ACHN (cell line): Measurements from ENCODE around the gene LRRC36.

ENCODE experiments used
- DNase-seq: peaks from one replicate; pipeline ENCODE4 v3.0.0-alpha.2; 2015
- in situ Hi-C: cut with HindIII; loops from 2 replicates; pipeline ENCODE4 v1.10.0; 2017; ENCODE audit warnings: low sequenced_read_pairs, low pct_ligation_motif_present, low pct_unique_long_range_greater_than_20kb

The LRRC36 gene

DNA sequence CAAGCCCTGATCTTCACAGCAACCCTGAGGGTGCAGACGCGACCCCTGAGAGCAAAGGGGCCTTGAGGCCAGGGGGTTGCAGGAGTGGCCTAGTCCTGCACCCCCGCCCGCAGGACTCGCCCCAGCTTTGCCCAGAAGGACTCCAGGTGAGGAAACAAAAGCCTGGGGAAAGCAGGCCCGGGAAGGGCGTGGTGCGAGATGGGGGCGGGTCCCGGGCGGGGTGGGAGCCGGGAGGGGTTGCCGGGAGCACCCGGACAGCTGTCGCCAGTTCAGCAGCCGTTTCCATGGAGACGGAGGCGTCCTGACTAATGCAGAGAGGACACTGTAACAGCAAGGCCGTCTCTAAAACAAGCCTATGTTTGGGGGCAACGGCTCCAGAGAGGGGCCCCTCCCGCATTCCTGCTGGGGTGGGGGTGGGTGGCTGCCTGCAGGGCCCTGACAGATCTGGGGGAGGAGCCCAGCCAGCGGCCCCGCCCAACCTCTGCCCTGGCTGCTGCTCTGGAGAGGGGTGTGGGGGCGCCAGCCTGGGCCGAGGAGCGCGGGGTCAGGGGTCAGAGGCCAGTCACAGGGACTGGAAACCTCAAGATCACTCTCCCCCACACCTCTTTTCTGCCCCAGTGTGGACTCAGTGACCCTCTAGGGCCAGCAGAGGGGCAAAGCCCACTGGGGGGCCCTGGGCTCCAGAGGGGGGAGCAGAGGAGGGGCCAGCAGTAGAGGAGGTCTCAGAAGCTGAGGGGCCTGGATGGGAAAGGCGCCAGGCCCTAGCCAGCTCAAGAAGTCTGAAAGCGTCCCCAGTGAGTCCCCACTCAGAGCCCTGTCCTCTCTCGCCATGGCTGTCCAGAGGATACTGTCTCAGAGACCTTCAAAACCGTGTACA is 69.8 kb downstream of the LRRC36 start:
- DNase-seq: peak; percentile 58
- in situ Hi-C loops: no loop called here

GRCh38 chr16:67397036-67397801 is 70.6 kb downstream of the LRRC36 start:
- in situ Hi-C loops: no loop called here
- DNase-seq: no peak

GRCh38 chr16:67397812-67398545 is 71.4 kb downstream of the LRRC36 start:
- in situ Hi-C loops: no loop called here
- peak; percentile 59 for DNase-seq

- DNase-seq: no peak
- in situ Hi-C loops: no loop called here
Observed at GRCh38 chr16:67398546-67399217, 72.1 kb downstream of the LRRC36 start.

DNA sequence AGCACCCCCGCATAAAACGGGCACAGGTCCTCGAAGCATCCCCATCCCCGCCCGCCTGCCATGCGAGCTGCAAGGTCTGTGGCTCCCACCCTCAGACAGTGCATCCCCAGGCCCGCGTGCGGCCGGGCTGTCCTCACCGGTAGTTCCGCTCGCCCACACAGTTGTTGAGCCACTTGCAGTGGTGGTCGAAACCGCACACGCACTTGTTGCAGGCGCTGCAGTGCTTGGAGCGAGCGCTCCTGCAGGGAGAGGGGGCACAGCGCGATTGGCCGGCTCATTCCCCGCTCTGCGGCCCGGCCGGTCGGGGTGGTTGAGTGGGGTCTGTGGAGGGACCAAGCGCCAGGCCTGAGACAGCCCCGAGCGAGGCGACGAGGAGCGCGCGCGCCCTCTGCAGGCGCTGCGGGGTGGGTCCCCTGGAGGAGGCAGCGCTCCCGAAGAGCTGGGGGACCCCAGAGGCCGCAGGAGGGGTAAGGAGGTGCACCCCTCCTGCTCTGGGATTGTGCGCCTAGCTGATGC is 72.7 kb downstream of the LRRC36 start:
- in situ Hi-C loops: no loop called here
- DNase-seq: no peak

DNA sequence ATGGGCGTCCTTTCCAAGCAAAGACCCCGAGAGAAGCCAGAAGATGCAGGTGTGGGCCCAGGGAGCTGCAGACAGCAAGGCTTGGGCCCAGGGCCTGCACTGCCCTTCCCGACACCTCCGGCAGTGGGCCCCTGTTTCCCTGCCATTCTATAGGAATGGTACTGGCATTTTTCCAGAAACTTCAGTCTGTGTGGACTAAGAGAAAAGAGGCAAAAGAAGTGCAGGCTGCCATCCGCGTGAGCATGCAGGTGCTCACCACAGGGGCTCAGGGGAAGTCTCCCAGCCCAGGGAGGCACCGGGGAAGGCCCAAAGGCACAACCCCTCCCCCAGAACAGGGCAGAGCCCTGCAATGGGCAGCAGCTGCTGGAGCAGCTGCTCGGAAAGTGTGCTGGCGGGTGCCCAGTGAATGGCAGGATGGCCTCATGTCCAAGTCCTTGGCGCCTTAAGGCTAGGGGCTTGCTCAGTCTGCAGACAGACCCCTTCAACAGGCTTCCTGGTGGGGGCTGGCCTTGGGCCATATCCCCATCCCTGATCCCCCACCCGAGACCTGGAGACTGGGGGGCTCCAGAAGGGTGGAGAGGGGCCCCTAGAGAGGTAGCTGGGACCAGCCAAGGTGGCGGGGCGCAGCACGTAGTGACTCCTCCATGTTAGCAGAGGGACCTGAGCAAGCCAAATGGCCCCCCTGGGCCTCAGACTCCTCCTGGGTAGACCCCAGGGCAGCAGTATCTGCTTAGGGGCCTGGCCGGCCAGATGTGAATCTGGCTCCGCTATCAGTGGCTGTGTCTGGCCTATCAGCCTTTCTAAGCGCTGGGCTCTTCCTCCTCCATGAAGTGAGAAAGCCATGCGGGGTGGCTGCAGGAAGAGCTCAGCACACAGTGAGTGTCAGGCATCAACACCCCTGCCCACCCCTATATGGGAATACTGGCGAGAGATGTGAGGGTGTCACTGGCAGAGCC is 73.4 kb downstream of the LRRC36 start:
- in situ Hi-C loops: no loop called here
- DNase-seq: no peak

DNA sequence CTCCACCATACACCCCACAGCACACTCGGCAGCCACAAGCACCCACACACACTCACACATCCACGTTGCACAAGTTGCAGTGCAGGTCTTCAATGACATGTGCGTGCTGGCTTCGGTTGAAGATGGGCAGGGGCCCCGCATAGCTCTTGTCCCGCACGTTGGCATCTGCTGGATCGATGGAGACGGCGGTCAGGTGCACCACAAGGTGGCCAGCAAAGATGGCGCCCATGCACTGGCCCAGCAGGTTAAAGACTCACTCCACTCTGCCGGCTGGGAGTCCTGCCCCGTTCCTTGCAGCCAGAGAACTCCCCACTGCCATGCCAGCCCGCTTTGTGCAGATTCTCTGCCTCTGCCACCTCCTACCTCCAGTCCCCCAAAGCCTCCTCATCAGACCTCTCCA is 74.3 kb downstream of the LRRC36 start:
- DNase-seq: no peak
- in situ Hi-C loops: no loop called here

DNA sequence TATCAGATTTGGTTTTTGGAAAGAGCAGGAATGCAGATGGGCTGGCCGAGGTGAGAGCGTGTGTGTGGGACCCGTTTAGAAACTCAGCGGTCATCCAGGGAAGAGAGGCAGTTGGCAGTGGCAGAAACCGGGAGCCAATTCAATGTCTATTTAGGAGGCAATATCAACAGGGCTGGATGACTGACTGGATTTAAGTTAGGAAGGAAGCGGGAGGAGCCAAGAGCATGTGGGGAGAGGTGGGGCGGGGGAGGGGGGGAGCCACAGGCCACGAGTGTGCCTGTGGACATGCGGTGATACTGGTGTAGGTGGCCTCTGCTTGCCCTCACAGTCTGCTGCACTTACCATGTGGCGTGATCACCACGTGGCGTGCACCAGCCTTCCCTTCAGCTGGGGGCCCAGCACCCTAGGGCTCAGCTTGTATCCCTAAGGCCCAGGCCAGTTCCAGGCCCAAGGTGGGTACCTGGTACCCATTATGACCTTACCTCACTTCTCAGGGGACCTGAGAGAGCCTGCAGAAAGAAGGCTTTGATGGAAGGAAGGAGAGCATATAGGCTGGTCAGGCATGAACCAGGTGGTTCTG is 77.5 kb downstream of the LRRC36 start:
- in situ Hi-C loops: no loop called here
- no peak for DNase-seq

DNA sequence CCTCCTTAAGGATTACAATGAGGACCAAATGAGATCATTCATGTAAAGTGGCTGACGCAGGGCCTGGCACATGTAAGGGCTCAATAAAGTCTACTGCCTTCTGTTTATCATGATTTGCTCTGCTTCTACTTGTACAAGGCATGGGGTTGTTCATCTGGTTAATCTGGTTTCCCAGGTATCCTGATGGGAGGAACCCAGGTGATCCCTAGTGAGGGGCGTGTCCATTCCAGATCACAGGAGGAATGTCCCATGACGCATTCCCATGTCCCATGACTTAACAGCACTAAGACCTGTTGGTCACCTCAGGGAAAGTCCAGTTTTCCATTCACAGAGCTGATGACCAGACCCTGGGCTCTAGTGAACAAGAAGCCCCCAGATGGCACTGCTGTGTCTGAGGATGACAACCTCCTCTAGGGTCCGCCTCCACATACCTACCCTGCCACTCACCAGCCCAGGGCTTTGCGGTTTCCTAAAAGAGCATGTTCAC is 78.2 kb downstream of the LRRC36 start:
- in situ Hi-C loops: no loop called here

GRCh38 chr16:67405336-67405735 is 78.7 kb downstream of the LRRC36 start:
- in situ Hi-C loops: no loop called here
- no peak for DNase-seq

More for the DNA sequence above, 78.2 kb downstream of the LRRC36 start:
- DNase-seq: no peak

DNA sequence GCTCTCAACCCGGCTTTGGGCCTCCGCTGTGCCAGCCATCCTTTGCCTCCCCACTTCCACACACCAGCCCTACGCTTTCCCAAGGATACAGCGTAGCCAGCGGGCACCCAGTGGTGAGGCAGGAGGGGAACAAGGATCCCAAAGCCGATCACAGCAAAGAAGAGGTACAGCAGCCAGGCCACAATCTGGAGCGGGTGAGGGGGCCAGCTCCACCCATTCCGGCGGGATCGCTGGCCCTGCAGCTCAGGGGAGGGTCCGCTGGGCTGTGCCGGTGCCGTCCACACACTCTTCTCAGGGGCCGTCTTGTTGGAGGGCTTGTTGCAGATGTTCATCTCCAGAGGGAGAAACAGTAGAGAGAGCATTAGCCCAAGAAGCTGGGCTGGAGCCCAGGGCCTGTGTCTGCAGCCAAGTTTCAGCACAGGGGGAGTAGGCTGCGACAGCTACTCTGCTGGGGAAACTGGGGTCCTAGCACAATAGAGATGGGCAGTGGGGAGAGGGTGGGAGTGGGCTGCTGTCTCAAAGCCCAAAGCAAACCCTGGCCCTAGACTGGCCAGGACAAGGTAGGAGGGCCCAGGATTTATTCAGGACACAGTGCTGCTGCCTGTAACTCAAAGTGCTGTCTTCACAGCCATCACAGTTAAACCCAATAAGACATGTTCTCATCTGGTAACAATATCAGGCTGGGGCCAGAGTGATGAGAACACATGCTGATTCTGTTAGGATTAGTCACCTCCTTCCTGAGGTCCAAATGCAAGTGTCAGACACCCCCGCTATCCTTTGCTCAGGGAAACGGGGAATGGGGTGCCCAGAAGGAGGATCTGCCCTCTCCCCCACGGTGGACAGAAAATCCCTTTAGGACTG is 79.7 kb downstream of the LRRC36 start:
- in situ Hi-C loops: no loop called here
- peak; percentile 27 for DNase-seq

GRCh38 chr16:67407176-67407787 is 80.7 kb downstream of the LRRC36 start:
- in situ Hi-C loops: no loop called here
- DNase-seq: no peak

GRCh38 chr16:67407788-67408452 is 81.3 kb downstream of the LRRC36 start:
- in situ Hi-C loops: no loop called here
- DNase-seq: no peak

DNA sequence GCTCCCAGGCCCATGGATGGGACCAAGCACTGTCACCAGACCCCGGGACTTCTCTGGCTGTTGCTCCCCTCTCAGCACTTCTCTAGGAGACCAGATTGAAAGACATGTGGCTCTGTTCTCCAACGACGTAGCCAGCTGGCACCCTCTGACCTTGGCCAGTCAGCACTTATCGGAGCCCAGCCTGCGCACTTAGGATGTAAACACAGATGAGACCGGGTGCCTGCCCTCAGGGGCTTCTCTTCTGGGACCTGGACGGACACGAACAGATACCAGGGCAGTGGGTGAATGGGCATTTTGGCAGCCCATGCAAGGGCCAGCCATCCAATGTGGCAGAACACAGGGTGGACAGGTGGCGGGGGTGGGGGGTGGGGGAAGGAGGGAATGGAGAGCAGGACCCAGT is 83.0 kb downstream of the LRRC36 start:
- in situ Hi-C loops: no loop called here
- no peak for DNase-seq

DNA sequence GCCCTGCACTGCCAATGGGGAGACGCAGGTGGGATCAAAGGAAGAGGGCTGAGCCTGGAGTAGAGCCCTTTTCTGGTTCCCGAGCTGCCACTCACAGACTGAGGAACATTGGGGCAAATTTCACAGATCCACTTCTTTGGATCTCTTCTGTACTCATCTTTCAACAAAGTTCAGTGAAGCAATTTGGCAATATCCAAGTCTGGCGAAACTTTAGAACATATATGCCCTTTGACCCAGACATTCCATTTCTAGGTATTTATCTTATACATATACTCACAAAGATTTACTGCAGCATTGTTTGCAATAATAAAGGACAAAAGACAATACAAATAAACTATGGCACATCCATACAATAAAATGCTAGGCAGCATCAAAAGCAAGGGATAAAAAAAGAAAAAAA is 84.7 kb downstream of the LRRC36 start:
- in situ Hi-C loops: no loop called here
- DNase-seq: no peak
